GM23248 (cell line): ENCODE measurements around the gene EID3.

ENCODE experiments used
- EZH2 ChIP-seq: fragments of 200-600 bp; sonication (generic); IDR thresholded peaks from 2 replicates; pipeline ENCODE4 v1.6.1; 2018; ENCODE audit warnings: antibody characterized with exemption, mild to moderate bottlenecking; ENCODE audit not compliant: insufficient read depth, poor library complexity, severe bottlenecking
- EZH2phosphoT487 ChIP-seq: fragments of 200-600 bp; sonication (generic); IDR thresholded peaks from 2 replicates; pipeline ENCODE4 v1.6.1; 2018; ENCODE audit warnings: antibody characterized with exemption, moderate library complexity, mild to moderate bottlenecking, low read depth; ENCODE audit not compliant: insufficient read depth

DNA sequence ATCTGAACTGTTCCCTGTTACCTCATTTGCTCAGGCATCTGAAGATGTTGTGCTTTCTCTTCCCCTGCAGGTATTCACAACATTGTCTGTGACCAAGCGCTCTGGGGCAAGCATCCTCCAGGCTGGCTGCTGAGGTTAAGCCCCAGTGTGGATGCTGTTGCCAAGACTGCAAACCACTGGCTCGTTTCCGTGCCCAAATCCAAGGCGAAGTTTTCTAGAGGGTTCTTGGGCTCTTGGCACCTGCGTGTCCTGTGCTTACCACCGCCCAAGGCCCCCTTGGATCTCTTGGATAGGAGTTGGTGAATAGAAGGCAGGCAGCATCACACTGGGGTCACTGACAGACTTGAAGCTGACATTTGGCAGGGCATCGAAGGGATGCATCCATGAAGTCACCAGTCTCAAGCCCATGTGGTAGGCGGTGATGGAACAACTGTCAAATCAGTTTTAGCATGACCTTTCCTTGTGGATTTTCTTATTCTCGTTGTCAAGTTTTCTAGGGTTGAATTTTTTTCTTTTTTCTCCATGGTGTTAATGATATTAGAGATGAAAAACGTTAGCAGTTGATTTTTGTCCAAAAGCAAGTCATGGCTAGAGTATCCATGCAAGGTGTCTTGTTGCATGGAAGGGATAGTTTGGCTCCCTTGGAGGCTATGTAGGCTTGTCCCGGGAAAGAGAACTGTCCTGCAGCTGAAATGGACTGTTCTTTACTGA lies 44.9 kb downstream of the EID3 start:
- TF ChIP-seq EZH2 (no peak), EZH2phosphoT487 (no peak)
